HG03159 (cell line): ENCODE data around the gene CYP26B1.
"Not testable (repeated sequence)": the region's sequence is repeated elsewhere in the genome, so short reads cannot be mapped to it uniquely, and the experiment has no call there.

ENCODE experiments used
- ATAC-seq: cut with Tn5 transposase; IDR thresholded peaks from one replicate; pipeline ENCODE4 v1.9.1; 2021; ENCODE audit warnings: mild to moderate bottlenecking, moderate library complexity; ENCODE audit not compliant: unreplicated experiment

The CYP26B1 gene

DNA sequence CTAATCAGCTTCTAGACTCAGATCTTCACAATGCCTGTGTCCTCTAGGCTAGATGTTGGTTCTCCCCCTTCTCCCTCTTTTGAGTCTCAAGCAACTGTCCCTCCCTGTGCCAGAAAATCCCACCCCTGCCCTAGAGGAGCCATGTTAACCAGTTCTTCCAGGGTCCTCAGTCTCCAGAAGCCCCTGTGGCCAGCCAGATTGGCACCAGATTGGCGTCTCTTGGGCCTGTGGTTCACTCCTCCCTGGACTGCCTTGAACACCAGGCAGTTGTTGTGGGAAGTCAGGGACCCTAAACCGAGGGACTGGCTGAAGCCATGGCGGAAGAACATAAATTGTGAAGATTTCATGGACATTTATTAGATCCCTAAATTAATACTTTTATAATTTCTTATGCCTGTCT, 36.6 kb downstream of the CYP26B1 start:
- ATAC-seq: no peak

DNA sequence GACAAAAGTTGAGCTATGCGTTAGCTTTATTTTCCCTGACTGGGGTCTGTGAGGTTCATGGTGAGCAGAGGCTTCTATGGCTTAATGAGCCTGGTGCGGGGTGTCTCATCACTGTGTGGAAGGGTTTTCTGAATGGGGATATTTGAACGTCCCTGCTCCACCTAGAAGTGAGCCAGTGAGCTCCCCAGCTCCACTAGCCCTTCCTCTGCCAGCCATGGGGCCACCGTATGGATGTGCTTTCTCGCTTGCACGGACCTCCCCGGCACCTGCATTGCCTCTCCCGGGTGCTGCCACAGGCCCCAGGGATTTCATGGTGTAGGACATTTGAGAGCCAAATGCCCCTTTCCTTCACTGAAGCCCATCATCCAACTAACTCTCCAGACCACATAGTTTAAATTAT, 37.8 kb downstream of the CYP26B1 start:
- no peak for ATAC-seq

GRCh38 chr2:72109291-72109690, 38.4 kb downstream of the CYP26B1 start:
- ATAC-seq: no peak

DNA sequence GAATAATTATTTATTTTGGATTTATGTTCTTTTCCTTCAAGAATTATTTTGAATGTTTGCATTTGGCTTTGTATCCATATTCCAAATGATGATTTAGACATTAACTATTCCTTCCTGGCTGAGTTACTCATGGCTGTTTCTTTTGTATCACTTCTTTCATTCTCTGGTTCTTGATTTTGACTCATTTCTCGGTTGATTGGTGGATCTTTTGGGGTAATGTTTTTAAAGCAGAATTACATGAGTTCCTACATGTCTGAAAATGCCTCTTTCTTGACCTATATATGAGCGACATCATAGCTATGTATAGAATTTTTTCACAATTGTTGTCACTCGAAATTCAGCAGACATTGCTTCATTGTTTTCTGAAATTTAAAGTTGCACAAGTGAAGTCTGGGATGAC, 39.5 kb downstream of the CYP26B1 start:
- no peak for ATAC-seq

DNA sequence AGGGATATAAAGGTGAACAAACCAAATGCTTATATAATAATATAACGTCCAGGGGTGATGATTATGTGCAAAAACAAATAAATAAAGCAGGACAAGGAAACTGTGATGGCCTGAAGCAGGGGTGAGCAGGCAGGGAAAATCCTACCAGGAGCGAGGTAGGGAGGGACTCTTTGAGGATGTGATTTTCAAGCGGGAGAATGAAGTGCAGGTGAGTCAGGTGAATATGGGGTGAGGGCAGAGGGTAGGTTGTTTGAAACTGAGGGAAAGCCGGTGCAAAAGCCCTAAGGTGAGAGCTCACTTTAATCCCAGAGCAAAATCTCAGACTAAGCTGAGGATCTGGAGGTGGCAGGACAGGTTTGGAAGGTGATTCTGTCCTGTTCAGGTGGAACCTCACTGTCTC, 40.7 kb downstream of the CYP26B1 start:
- no peak for ATAC-seq

- no peak for ATAC-seq
These were observed 42.7 kb downstream of the CYP26B1 start for GRCh38 chr2:72104821-72105588.

DNA sequence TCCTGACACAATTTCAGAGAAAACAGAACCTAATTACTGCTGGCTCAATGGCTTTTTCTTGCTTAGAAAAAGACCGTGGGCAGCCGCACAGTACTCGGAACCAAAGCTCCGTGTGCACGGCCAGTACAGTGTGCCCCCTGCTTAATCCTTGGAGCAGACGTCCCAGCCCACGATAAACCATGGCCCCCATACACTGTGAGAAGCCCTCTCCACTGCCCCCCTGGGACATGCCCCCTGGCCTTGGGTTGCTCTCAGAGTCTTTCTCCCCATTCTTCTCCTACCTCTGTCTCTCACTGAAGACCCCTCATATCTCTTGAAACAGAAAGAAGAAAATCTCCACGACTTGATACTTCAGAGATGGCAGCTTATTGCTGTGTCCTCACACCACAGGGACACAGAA, 44.0 kb downstream of the CYP26B1 start:
- ATAC-seq: no peak

- no peak for ATAC-seq
These were observed 44.5 kb downstream of the CYP26B1 start for GRCh38 chr2:72103161-72103560.

- ATAC-seq: no peak
These were observed 48.7 kb downstream of the CYP26B1 start for GRCh38 chr2:72098935-72099334.

DNA sequence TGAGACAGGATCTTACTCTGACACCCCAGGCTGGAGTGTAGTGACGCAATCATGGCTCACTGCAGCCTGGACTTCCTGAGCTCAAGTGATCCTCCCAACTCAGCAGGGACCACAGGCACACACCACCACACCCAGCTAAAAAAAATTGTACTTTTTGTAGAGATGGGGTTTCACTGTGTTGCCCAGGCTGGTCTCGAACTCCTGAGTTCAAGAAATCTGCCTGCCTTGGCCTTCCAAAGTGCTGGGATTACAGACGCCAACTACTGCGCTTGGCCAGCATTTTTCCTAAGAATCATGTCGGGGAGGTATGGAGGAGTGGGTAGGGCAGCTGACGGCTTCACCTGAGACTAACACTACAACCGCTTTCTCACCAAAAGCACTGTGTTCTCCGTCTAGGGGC, 50.4 kb downstream of the CYP26B1 start:
- no peak for ATAC-seq

DNA sequence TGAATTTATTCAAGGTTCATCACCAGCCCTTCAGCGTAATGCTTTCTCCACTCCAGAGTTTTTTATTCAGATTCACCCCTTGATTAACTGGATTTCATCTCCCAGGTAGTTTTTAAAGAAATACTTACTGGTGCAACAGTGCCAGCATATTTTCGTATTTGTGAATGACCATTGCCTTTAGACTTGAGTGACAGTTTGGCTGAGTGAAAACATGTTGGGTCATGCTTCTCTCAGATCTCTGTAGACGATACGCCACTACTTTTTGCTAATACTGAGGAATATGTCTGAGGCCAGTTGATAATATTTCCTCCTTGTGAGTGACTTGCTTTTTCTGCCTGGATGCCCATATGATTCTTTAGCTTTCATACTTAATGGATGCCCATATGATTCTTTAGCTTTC, 51.5 kb downstream of the CYP26B1 start:
- ATAC-seq: no peak

DNA sequence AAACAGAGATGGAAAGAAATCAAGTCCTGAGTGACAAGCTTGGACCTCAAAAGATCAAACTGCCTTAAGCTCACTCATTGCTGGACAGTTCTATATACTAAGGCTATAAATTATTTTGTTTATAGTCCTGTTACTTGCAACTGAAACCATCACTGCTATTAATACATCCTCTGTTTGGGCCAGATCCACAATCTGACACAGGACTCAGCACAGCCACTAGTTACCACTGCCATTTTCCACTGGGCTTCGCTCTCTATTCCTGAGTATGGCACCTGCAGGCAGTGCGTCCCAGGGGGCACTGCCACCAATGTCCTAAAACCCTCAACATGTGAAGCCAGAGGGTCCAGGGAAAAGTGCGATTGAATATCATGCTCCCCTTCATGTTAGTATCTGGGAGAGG, 52.3 kb downstream of the CYP26B1 start:
- ATAC-seq: no peak

- ATAC-seq: no peak
These were observed 53.0 kb downstream of the CYP26B1 start for GRCh38 chr2:72094701-72095100.

GRCh38 chr2:72092111-72092510, 55.6 kb downstream of the CYP26B1 start:
- no peak for ATAC-seq

GRCh38 chr2:72090781-72091482, 56.7 kb downstream of the CYP26B1 start:
- ATAC-seq: no peak

GRCh38 chr2:72090271-72090720, 57.4 kb downstream of the CYP26B1 start:
- ATAC-seq: no peak

- no peak for ATAC-seq
These were observed 58.1 kb downstream of the CYP26B1 start for GRCh38 chr2:72089537-72089936.

DNA sequence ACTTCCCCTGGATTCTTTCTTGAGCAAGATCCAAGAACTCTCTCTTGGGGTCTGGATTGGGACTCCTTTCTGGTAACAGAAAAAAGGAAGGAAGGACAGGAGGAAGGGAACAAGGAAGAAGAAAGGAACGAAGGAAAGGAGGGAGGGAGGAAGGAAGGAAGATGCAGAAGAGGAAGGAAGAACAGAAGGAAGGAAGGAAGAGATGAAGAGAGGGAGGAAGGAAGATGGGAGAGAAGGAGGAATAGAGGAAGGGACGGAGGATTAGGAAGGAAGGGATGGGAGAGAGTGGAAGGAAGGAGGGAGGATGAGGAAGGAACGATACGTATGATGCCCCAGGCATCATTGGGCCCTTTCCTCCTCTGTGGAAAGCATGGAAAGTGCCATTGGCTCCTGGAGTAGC, 58.6 kb downstream of the CYP26B1 start:
- ATAC-seq: no peak

DNA sequence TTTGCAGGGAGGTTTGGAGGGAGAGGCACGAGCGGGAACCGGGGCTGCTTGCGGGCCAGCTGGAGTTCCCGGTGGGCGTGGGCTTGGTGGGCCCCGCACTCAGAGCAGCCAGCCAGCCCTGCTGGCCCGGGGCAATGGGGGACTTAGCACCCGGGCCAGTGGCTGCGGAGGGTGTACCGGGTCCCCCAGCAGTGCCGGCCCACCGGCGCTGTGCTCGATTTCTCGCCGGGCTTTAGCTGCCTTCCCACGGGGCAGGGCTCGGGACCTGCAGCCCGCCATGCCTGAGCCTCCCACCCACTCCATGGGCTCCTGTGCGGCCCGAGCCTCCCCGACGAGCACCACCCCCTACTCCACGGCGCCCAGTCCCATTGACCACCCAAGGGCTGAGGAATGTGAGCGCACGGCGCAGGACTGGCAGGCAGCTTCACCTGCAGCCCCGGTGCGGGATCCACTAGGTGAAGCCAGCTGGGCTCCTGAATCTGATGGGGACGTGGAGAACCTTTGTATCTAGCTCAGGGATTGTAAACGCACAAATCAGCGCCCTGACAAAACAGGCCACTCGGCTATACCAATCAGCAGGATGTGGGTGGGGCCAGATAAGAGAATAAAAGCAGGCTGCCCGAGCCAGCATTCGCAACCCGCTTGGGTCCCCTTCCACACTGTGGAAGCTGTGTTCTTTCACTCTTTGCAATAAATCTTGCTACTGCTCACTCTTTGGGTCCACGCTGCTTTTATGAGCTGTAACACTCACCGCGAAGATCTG, 60.6 kb downstream of the CYP26B1 start:
- ATAC-seq: not testable (repeated sequence)

GRCh38 chr2:72085513-72085912, 62.1 kb downstream of the CYP26B1 start:
- no peak for ATAC-seq

- ATAC-seq: no peak
These were observed 62.6 kb downstream of the CYP26B1 start for GRCh38 chr2:72085036-72085435.

DNA sequence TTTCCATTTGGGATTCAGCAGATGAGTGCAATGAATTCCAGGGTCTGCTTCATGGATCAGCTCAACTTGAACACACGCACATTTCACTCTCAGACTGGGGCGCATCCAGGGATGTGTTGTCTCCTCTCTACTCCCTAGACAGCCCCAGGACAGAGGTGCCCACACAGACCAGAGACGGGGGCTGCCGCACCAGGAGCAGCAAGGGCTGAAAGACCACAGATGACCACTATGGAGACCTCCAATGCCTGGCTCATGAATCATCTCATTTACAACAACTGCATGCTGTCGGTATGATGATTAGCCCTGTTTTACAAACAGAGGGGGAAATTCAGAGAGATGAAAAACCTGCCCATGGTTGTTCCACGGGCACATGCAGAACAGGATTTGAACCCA, 63.1 kb downstream of the CYP26B1 start:
- ATAC-seq: no peak
